Endodermal cell (in vitro differentiated cells): ENCODE results near the gene CCNA1. TPM values are rescaled to one million over a fixed set of nuclear protein-coding genes. Genes with fewer than 3 reads are reported as not detected.
A peak's percentile ranks its signal among the peaks of the same experiment; 100 is the strongest.

ENCODE experiments used
- DNase-seq: peaks from one replicate; pipeline ENCODE4 v3.0.0-alpha.2; 2017
- H3K27ac ChIP-seq: 2 replicates; pipeline ENCODE4 v1.5.1; 2013; ENCODE audit warnings: mild to moderate bottlenecking, low read depth, low read length, moderate library complexity
- H3K27me3 ChIP-seq: 2 replicates; pipeline ENCODE4 v1.6.1; 2013; ENCODE audit warnings: mild to moderate bottlenecking, low read length, moderate library complexity; ENCODE audit not compliant: insufficient read depth, control insufficient read depth, poor library complexity, severe bottlenecking
- H3K36me3 ChIP-seq: 2 replicates; pipeline ENCODE4 v1.7.0; 2013; ENCODE audit warnings: mild to moderate bottlenecking, low read length, moderate library complexity; ENCODE audit not compliant: control insufficient read depth, insufficient read depth
- H3K4me1 ChIP-seq: one replicate; pipeline ENCODE4 v1.7.0; 2013; ENCODE audit warnings: low read length; ENCODE audit not compliant: control insufficient read depth, insufficient read depth
- H3K4me3 ChIP-seq: 2 replicates; pipeline ENCODE4 v1.5.1; 2013; ENCODE audit warnings: mild to moderate bottlenecking, low read length, moderate library complexity
- H3K9ac ChIP-seq: 2 replicates; pipeline ENCODE4 v1.6.1; 2013; ENCODE audit warnings: mild to moderate bottlenecking, low read length, moderate library complexity; ENCODE audit not compliant: poor library complexity, severe bottlenecking; ENCODE audit errors: extremely low read depth
- H3K9me3 ChIP-seq: 2 replicates; pipeline ENCODE4 v1.6.1; 2013; ENCODE audit warnings: mild to moderate bottlenecking, low read length, moderate library complexity; ENCODE audit not compliant: control insufficient read depth
- H3K27ac Mint-ChIP-seq: 2 replicates; pipeline ENCODE4 v1.8.0; 2020; ENCODE audit warnings: mixed read lengths
- H3K27me3 Mint-ChIP-seq: 2 replicates; pipeline ENCODE4 v1.8.0; 2021; ENCODE audit warnings: mild to moderate bottlenecking, mixed read lengths; ENCODE audit not compliant: insufficient read depth
- H3K36me3 Mint-ChIP-seq: 2 replicates; pipeline ENCODE4 v1.8.0; 2020; ENCODE audit warnings: low read depth, mixed read lengths
- H3K4me1 Mint-ChIP-seq: 2 replicates; pipeline ENCODE4 v1.8.0; 2020; ENCODE audit warnings: mixed read lengths
- H3K4me3 Mint-ChIP-seq: 2 replicates; pipeline ENCODE4 v1.8.0; 2020; ENCODE audit warnings: mild to moderate bottlenecking, moderate library complexity, mixed read lengths
- H3K9me3 Mint-ChIP-seq: 2 replicates; pipeline ENCODE4 v1.8.0; 2020; ENCODE audit warnings: mild to moderate bottlenecking, mixed read lengths
- CTCF ChIP-seq: fragments of 200-600 bp; sonication (generic); conservative IDR thresholded peaks from 2 replicates; pipeline ENCODE4 v1.5.0; 2021; ENCODE audit warnings: antibody characterized with exemption, mild to moderate bottlenecking
- WGBS, 2 experiments: methylation state at CpG; one replicate each; pipeline versions ENCODE4 v1.1.5 to v1.1.7; 2013; ENCODE audit warnings: missing lambda C conversion rate in 2 of 2, mixed read lengths in 1 of 2; ENCODE audit not compliant: insufficient coverage in 1 of 2, insufficient read length in 1 of 2; 5-methylcytosine and 5-hydroxymethylcytosine counted together
- total RNA-seq, 2 donors: library from RNA; stranded (reverse); fragmentation: NEBNext Ultra II Directional in 1 of 2; extraction: Animal tissue kit (Norgen Biotek cat#: 25700) in 1 of 2; gene quantifications; 2 replicates in 1 of 2; 3 replicates in 1 of 2; pipeline ENCODE4 v1.2.1, GENCODE V29; 2021

Gene CCNA1
- total RNA-seq, 2 donors from 2014 or later, result 0.31 TPM; not detected in 1

DNA sequence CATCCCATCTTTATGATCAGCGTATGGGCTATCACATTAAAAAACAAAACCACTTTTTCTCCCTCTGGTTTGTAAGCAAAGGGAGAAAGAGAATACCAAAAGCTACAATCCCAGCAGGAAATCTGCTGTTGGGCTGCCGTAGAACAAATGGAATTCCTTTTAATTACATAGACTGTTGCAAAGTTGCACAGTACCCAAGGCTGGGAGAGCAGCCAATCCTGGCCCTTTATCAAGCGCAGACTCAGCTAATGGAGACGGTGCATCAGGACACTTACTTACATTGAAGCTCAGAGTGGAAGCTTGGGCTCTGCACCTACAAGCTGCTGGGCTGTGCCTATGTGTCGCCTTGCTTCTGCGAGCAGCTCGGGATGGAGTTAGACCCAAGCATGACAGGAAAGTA is 15.2 kb downstream of the CCNA1 start:
- TF ChIP-seq CTCF, result peak; percentile 48
- WGBS, 2 experiments, result 92 to 96% methylated on average over 6 to 7 of the region's 7 CpGs
- Mint-ChIP-seq H3K4me3 (no peak overlapping the region), H3K9me3 (no peaks in the 10 kb centered on the region), H3K27ac (no peak overlapping the region), H3K4me1 (no peaks in the 10 kb centered on the region), H3K27me3 (peaks cover 4% of the 10 kb centered on the region), H3K36me3 (no peaks in the 10 kb centered on the region)
- Histone ChIP-seq H3K4me3 (no peak overlapping the region), H3K27ac (no peak overlapping the region), H3K9me3 (no peaks in the 10 kb centered on the region), H3K27me3 (no peaks in the 10 kb centered on the region), H3K4me1 (no peaks in the 10 kb centered on the region), H3K9ac (no peak overlapping the region), H3K36me3 (no peaks in the 10 kb centered on the region)
- DNase-seq, result no peak

DNA sequence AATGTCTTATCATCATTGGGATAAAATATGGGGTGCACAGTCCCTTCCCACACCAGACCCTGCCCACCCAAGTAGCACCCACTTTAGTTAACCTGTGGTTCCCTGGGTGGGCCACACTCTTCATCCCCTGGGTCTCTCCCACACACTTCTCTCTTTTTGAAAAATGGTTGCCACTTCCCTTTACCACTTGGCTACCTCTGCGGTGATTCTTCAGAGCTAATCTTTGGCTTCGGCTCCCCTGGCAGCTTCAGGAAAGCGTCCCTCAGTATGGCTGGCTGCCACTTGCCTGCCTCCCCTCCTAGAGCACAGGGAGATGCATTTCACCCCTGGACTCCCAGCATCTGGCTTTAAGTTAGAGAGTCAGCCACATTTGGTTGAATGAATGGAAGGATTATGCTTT is 18.2 kb downstream of the CCNA1 start:
- H3K9me3 ChIP-seq, result no peaks in the 10 kb centered on the region
- H3K4me3 ChIP-seq, result no peak overlapping the region
- Mint-ChIP-seq H3K9me3 (no peaks in the 10 kb centered on the region), H3K4me3 (no peak overlapping the region), H3K4me1 (peaks cover 7% of the 10 kb centered on the region), H3K27me3 (peaks cover 4% of the 10 kb centered on the region), H3K27ac (no peak overlapping the region), H3K36me3 (no peaks in the 10 kb centered on the region)
- no peaks in the 10 kb centered on the region for H3K36me3 ChIP-seq
- no peaks in the 10 kb centered on the region for H3K4me1 ChIP-seq
- H3K27ac ChIP-seq, result no peak overlapping the region
- H3K27me3 ChIP-seq, result no peaks in the 10 kb centered on the region
- 92 to 100% methylated on average over 3 of the region's 3 CpGs for WGBS, 2 experiments
- DNase-seq, result no peak
- TF ChIP-seq CTCF, result no peak
- no peak overlapping the region for H3K9ac ChIP-seq

DNA sequence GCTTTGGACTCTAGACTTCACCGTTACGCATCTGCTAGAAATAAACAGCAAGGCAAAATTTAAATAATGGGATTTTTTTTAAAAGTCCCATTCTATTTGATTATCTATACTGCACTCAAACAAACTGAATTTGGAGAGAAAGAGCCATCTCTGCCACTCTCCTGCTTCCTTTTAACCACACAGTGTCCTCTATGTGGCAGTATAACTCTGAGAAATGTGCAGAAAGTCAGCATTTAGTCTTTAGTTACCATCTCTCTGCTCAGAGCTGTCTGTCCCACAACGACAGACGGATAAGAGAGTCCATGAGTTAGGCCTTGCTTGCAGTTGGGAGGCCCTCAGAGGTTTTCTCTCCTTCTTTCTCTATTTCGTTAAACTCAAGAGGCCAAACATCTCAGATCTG is 21.2 kb downstream of the CCNA1 start:
- H3K27ac Mint-ChIP-seq, result no peak overlapping the region
- H3K36me3 Mint-ChIP-seq, result no peaks in the 10 kb centered on the region
- Histone ChIP-seq H3K4me1 (peaks cover 10% of the 10 kb centered on the region), H3K27me3 (no peaks in the 10 kb centered on the region), H3K4me3 (no peak overlapping the region), H3K9me3 (no peaks in the 10 kb centered on the region), H3K36me3 (no peaks in the 10 kb centered on the region), H3K9ac (no peak overlapping the region), H3K27ac (no peak overlapping the region)
- no peak overlapping the region for H3K4me3 Mint-ChIP-seq
- peak; percentile 71 for TF ChIP-seq CTCF
- peaks cover 2% of the 10 kb centered on the region for H3K27me3 Mint-ChIP-seq
- DNase-seq, result no peak
- H3K4me1 Mint-ChIP-seq, result peaks cover 20% of the 10 kb centered on the region
- no peaks in the 10 kb centered on the region for H3K9me3 Mint-ChIP-seq
- WGBS, 2 experiments, result 78 to 100% methylated on average over 3 to 5 of the region's 5 CpGs
